ENCODE data around the gene UBXN2A.

UBXN2A gene

GRCh38 chr2:24046930-24047702, 106.9 kb downstream of the UBXN2A start, which contains the start of gene WDCP:
WDCP (minus strand) TSS chr2:24047391; CDS start chr2:24039494, 7,897 bp downstream.
- DNase-seq, result peak; percentile 96

DNA sequence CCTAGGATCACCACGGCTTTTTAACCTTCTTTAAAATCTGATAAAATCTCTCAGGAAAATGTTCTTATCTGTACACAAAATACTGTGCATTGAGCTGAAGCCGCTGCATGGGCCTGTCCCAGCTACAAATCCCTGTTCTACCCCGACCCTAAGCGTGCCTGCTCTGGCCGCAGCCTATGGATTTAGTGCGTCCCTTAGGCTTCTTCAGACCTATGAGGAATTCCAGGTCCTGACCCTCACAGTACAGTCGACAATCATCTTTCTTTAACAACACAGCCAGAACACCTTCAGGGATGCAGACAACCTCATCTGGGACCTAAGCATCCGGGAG, 107.4 kb downstream of the UBXN2A start:
- no peak for DNase-seq

DNA sequence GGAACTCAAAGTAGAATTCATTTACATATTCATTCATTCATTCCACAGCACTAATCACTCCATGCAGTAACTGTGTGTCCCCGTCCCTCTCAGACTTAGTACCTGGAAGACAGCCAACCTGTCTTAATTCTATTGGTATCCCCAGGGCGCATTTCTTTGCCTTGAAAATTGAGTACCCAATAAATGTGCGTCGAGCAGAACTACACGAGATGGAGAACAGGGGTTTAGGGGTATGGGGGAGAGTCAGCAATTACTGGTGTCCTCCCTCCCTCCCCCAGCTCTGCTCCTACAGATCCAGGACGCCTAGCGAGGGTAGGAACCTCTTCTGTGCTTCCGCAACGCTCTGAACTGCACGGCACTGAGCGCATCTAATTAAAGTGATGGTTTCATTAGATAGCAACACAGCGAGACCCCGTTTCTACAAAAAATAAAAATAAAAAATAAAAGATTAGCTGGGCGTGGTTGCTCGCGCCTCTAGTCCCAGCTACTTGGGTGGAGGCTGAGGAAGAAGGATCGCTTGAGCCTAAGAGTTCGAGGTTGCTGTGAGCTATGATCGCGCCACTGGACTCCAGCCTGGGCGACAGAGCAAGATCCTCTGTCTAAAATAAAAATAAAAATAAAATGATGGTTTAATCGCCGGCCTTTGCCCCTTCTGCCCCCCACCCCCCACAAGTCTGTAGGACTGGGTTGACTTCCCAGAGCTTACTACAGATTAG, 108.7 kb downstream of the UBXN2A start:
- DNase-seq, result no peak

GRCh38 chr2:24049485-24050021, 109.3 kb downstream of the UBXN2A start, which contains the start of gene FKBP1B:
FKBP1B (plus strand) TSS chr2:24049741; CDS start chr2:24049850, 109 bp downstream.
- peak; percentile 35 to 64 for DNase-seq

DNA sequence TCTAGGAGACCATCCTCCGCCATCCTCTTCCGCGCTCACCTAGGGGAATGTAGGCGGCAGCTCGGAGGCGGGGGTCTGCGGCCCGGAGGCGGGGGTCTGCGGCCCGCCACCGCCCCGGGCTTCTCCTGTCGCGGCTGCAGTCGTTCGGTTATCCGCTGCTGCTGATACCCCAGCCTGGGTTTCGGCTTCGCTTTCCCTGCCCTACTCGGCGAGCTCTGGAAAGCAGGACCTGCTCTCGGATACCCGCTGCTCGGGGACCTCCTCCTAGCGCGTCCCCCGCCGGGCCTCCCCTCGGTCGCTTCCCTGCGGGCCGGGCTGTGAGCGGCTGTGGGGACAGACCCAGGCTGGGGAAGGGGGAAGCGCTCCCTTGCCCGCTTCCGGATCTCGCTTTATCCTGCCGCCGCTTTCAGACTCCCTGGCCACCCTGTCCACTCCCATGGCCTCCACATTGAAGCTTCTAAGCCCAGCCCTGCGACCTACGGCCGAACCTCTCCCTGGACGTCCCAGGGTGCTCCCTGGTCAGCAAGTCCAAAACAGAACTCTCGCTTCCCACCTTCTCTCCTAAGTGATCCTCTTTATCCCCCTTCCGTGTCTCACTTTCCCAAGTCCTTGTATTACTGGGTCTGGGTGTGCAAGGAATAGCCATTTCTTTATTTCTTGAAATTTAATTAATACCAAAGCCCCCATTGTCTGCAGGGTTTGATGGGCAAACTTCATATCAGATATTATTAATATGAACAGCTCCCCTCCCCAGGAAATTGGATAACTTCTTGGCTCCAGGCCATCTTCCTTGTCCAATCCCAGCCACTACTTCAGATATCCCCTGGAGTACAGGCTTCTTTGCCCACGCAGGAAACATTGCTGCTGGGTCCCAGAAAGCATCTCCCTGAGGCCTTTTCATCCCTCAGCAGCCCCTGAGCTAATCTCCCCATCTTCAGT, 110.0 kb downstream of the UBXN2A start:
- DNase-seq, result no peak

GRCh38 chr2:24051833-24052232, 111.6 kb downstream of the UBXN2A start:
- DNase-seq, result no peak

GRCh38 chr2:24052951-24053350, 112.7 kb downstream of the UBXN2A start:
- DNase-seq, result no peak
